Loucy (cell line): ENCODE data around the gene FGGY.

Experiments used
- H2AFZ ChIP-seq: fragments of 200-600 bp; sonication (generic); 2 replicates; pipeline ENCODE4 v1.6.0; 2016; ENCODE audit warnings: antibody characterized with exemption, mild to moderate bottlenecking, low read length, moderate library complexity
- H3F3A ChIP-seq: fragments of 200-600 bp; 2 replicates; pipeline ENCODE4 v1.6.0; 2016; ENCODE audit warnings: antibody characterized with exemption, low read depth, mild to moderate bottlenecking
- H3K27me3 ChIP-seq: fragments of 200-600 bp; sonication (generic); 2 replicates; pipeline ENCODE4 v1.6.1; 2014; ENCODE audit warnings: low read length, mild to moderate bottlenecking; ENCODE audit not compliant: insufficient read depth, poor library complexity, severe bottlenecking
- H3K36me3 ChIP-seq: fragments of 200-600 bp; sonication (generic); 2 replicates; pipeline ENCODE4 v1.6.1; 2016; ENCODE audit warnings: low read length; ENCODE audit not compliant: insufficient read depth
- H3K4me1 ChIP-seq: fragments of 200-600 bp; sonication (generic); 2 replicates; pipeline ENCODE4 v1.5.1; 2014; ENCODE audit warnings: low read length, mild to moderate bottlenecking; ENCODE audit not compliant: insufficient read depth, poor library complexity, severe bottlenecking
- H3K4me2 ChIP-seq: fragments of 200-600 bp; sonication (generic); 2 replicates; pipeline ENCODE4 v1.6.0; 2014; ENCODE audit warnings: antibody characterized with exemption, low read length, low read depth, mild to moderate bottlenecking; ENCODE audit not compliant: poor library complexity, severe bottlenecking
- H3K4me3 ChIP-seq: fragments of 200-600 bp; sonication (generic); 2 replicates; pipeline ENCODE4 v1.5.1; 2014; ENCODE audit warnings: low read length, mild to moderate bottlenecking, mixed read lengths; ENCODE audit not compliant: poor library complexity, severe bottlenecking
- H3K79me2 ChIP-seq: fragments of 200-600 bp; sonication (generic); 2 replicates; pipeline ENCODE4 v1.6.1; 2014; ENCODE audit warnings: low read length; ENCODE audit not compliant: insufficient read depth
- H3K9ac ChIP-seq: fragments of 200-600 bp; sonication (generic); 2 replicates; pipeline ENCODE4 v1.6.0; 2014; ENCODE audit warnings: mild to moderate bottlenecking, low read depth, low read length, moderate library complexity; ENCODE audit not compliant: poor library complexity, severe bottlenecking
- H3K9me2 ChIP-seq: fragments of 200-600 bp; sonication (generic); replicated peaks from 2 replicates; pipeline ENCODE4 v1.6.1; 2016; ENCODE audit warnings: low read depth, low read length, mixed read lengths
- H3K9me3 ChIP-seq: fragments of 200-600 bp; sonication (generic); 2 replicates; pipeline ENCODE4 v1.6.1; 2014; ENCODE audit warnings: mild to moderate bottlenecking, antibody characterized with exemption, low read length, low read depth; ENCODE audit not compliant: insufficient read depth
- H4K20me1 ChIP-seq: fragments of 200-600 bp; sonication (generic); 2 replicates; pipeline ENCODE4 v1.6.0; 2014; ENCODE audit warnings: antibody characterized with exemption, low read length, mild to moderate bottlenecking; ENCODE audit not compliant: insufficient read depth, poor library complexity, severe bottlenecking
- CTCF ChIP-seq: fragments of 200-600 bp; sonication (generic); conservative IDR thresholded peaks from 2 replicates; pipeline ENCODE4 v1.5.1; 2014; ENCODE audit warnings: mild to moderate bottlenecking, antibody characterized with exemption, low read length
- EZH2phosphoT487 ChIP-seq: fragments of 200-600 bp; IDR thresholded peaks from 2 replicates; pipeline ENCODE4 v1.6.1; 2018; ENCODE audit warnings: antibody characterized with exemption, mild to moderate bottlenecking, moderate library complexity, borderline replicate concordance

The FGGY gene

GRCh38 chr1:59346429-59346828 lies 49.5 kb downstream of the FGGY start:
- H3K9me3 ChIP-seq = no peaks in the 10 kb centered on the region
- no peaks in the 10 kb centered on the region for H3K79me2 ChIP-seq
- H3K4me2 ChIP-seq = no peak overlapping the region
- TF ChIP-seq CTCF (no peak), EZH2phosphoT487 (no peak)
- no peaks in the 10 kb centered on the region for H3F3A ChIP-seq
- H3K27me3 ChIP-seq = no peaks in the 10 kb centered on the region
- H2AFZ ChIP-seq = no peak overlapping the region
- H3K4me1 ChIP-seq = peaks cover 9% of the 10 kb centered on the region
- H3K9ac ChIP-seq = no peak overlapping the region
- no peaks in the 10 kb centered on the region for H3K9me2 ChIP-seq
- H3K4me3 ChIP-seq = no peak overlapping the region
- no peaks in the 10 kb centered on the region for H4K20me1 ChIP-seq
- no peaks in the 10 kb centered on the region for H3K36me3 ChIP-seq

- H3K4me2 ChIP-seq = no peak overlapping the region
- H4K20me1 ChIP-seq = no peaks in the 10 kb centered on the region
- H3K27me3 ChIP-seq = no peaks in the 10 kb centered on the region
- H3K4me3 ChIP-seq = no peak overlapping the region
- no peaks in the 10 kb centered on the region for H3F3A ChIP-seq
- H3K9me3 ChIP-seq = no peaks in the 10 kb centered on the region
- no peak for TF ChIP-seq EZH2phosphoT487
- no peak for TF ChIP-seq CTCF
- no peaks in the 10 kb centered on the region for H3K79me2 ChIP-seq
- no peak overlapping the region for H2AFZ ChIP-seq
- peaks cover 26% of the 10 kb centered on the region for H3K4me1 ChIP-seq
- H3K9ac ChIP-seq = no peak overlapping the region
- H3K36me3 ChIP-seq = no peaks in the 10 kb centered on the region
- no peaks in the 10 kb centered on the region for H3K9me2 ChIP-seq
These were observed 52.2 kb downstream of the FGGY start for GRCh38 chr1:59349101-59349500.

- Histone ChIP-seq H3K4me1 (peaks cover 18% of the 10 kb centered on the region), H3K9me3 (no peaks in the 10 kb centered on the region), H3K27me3 (no peaks in the 10 kb centered on the region), H3K36me3 (no peaks in the 10 kb centered on the region), H3K4me3 (no peak overlapping the region), H2AFZ (no peak overlapping the region), H3K4me2 (no peak overlapping the region), H4K20me1 (no peaks in the 10 kb centered on the region), H3F3A (no peaks in the 10 kb centered on the region), H3K9ac (no peak overlapping the region), H3K9me2 (no peaks in the 10 kb centered on the region), H3K79me2 (no peaks in the 10 kb centered on the region)
- TF ChIP-seq EZH2phosphoT487 = no peak
- no peak for TF ChIP-seq CTCF
These were observed 53.6 kb downstream of the FGGY start for GRCh38 chr1:59350521-59350920.
